Kidney glomerular epithelial cell (primary cell): ENCODE data around the gene USH2A.

Experiments used
- DNase-seq: peaks from one replicate; lab custom pipeline; 2025; lab: John Stamatoyannopoulos, UW

The USH2A gene

DNA sequence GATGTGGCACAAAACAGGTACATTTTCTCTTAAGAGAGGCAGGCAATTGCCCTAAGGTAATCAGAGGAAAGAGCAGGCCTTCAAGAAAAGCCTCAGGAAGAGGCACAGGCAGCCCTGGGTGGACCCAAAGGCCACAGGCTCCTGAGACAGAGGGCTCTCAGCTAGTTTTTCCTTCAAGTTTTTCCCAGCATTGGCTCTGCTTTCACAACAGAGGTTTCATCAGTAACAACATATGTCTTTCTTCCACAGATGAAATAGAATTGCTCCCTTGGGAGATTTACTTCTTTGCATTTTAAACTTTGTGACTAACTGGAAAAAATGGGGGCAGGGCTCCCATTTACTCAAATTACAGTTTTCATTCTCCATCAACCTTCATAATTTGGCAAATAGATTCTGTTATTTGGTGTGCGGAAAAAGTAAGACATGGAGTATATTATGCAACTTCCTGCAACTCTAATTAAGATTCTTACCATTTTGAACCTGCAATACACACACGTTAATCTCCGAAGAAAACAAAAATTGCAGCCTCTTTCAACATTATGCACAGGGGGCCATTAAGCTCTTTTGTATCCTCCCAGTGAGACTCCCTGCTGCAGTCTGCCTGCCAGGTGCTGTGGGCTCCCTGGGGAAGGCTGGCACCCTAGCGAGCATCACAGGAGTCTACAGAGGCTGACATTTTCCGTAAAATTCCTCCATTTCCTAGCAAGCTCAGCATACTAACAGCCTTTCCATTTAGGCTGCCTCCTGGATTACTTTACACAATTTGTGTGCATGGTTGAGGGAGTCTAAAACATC lies 282.3 kb downstream of the USH2A start:
- DNase-seq = no peak

DNA sequence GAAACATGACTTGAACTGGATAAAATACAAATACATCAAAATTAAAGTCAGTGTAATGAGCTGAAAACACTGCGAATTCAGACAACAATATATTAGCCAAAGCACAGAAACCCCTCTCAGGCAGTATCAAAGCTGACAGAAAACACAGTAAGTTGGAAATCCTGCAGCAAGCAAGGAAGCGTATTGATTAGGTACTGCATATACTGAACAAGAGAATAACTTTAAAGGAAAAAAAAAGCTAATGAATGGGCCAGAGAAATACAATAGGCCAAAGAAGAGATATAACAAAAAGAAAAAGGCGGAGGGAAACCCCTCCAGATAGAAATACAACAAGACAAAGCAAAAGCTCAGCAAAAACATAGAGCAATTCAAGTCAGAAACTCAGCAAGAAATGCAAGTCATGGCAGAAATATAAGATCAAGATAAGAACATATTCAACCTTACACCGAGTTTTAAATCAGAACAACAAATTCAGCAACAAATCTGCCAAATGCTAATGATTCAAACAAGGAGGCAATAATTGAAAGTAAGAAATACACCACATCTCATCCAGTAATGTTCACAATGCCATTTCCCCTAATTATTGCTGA lies 299.0 kb downstream of the USH2A start:
- DNase-seq = no peak

- DNase-seq = no peak
Observed at GRCh38 chr1:216123446-216124191, 299.6 kb downstream of the USH2A start.

DNA sequence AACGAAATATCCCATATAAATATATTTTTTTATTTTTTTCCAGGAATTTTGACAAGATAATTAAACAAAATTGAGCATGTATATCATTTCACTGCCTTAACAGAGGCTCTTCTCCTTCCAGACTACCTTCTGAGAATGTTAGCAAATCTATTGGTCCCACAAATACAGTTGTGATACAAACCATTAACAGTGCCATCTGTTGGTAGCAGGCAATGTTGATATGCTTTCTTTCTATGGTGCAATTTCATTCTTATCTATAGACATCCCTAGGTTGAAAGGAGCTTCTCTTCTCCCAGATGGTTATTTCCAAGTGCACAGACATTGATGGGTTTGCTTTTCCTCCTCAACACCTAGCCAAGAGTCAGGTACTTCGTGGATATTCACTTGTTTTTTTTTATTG lies 303.6 kb downstream of the USH2A start:
- peak; percentile 60 for DNase-seq

DNA sequence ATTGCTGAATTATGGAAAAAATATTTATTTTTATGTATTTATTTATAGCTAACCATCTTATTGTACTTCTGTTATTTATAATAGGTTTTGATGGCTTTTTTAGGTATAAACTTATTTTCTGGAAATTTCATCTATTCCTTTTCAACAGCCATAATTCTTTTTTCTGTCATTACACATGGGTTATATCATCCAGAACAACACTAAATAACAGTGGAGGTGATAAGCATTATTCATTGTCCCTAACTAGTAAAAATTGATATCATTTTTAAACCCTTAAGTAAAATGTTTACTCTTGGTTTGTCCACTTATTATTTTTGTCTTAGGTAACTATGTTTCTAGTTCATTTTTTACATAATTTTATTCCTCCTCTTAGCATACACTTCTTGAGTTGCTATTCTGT lies 309.1 kb downstream of the USH2A start:
- DNase-seq = no peak

DNA sequence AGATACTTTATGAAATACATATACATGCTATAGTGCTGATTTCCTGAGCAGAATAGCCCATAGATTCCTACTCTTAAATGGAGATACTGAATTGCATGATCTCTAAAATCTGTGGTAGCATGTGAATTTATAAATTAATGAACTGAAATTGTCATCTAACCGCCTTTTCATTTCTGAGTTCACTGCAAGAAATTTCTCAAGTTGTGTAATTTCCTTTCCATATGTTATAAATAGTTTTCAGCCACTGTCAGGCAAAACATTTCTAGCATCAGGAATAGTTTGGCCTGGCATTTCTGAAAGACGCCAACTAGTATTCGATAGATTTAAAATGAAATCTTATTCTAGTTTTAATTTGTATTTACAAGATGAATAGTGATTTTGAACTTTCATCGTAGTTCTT lies 310.1 kb downstream of the USH2A start:
- DNase-seq = no peak

GRCh38 chr1:216111842-216112241 lies 311.4 kb downstream of the USH2A start:
- no peak for DNase-seq

- DNase-seq = no peak
Observed at GRCh38 chr1:216095400-216095799, 327.8 kb downstream of the USH2A start.

GRCh38 chr1:216090556-216090955 lies 332.7 kb downstream of the USH2A start:
- no peak for DNase-seq

GRCh38 chr1:216086678-216087077 lies 336.6 kb downstream of the USH2A start:
- no peak for DNase-seq

- no peak for DNase-seq
Observed at GRCh38 chr1:216081445-216081844, 341.8 kb downstream of the USH2A start.

DNA sequence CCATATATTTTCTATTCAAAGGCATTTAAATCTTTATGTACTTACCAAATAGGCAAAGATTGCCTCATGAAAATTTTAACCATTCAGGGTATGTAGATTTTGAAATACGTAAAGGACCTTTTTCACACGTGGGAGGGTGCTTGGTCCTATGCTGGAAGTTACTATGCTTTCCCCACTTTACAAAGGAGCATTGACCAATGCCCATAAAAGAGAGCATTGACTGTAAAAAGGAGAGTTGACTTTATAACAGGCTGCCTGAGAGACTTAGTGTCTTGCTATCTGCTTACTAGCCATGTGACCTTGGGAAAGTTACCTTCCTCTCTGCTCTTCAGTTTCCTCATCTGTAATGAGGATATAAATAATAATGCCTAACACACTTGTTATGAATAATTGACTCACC lies 346.5 kb downstream of the USH2A start:
- no peak for DNase-seq

DNA sequence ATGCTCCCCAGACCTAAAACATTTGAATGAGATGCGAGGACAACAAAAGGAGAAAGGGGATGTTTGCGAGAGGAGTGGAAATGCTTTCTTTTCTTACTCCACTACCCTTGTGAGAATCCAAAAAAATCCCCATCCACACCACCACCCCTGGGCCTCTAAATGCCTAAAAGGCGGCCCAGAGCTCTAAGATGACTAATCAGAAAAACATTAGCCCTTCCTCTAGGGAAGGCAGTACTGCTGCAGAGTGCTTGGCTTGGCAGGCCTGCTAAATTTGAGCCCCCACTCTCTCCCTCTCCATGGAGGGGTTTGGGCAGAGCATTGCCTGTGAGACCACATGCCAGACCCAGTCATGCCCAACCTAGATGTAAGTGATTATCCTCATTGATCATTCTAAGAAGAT lies 347.9 kb downstream of the USH2A start:
- no peak for DNase-seq

GRCh38 chr1:216073793-216074595 lies 349.3 kb downstream of the USH2A start:
- DNase-seq = no peak

DNA sequence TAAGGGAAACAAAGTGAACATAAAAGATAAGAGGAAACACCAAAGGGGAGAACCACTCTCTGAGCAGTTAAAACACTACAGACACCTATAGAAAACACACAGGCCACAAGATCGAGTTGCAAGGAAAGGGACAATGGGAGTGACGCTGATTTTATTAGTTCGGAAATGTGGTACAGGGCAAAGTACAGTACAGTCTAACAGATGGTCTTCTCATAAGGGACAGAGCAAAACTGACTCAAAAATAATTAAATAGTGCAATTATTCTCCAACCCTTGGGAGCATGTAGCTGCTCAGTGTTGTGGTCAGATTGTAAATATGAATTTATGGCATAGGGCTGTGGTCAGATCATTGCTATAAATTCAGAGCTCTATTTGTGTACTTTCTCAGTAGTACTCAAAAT lies 352.0 kb downstream of the USH2A start:
- no peak for DNase-seq

DNA sequence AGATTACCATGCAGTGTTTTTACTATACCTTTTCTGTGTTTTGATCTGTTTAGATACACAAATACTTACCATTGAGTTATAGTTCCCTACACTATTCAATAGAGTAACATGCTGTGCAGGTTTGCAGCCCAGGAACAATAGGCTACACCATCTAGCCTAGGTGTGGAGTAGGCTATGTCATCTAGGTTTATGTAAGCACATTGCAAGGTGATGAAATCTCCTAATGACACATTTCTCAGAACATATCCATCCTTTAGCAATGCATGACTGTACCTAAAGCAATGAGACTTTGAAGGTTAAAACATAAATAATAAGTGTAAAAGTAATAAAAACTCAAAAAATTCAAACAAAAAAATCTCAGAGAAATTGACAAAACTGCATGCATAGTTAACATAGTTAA lies 358.6 kb downstream of the USH2A start:
- DNase-seq = peak; percentile 2

- DNase-seq = no peak
Observed at GRCh38 chr1:216057947-216058346, 365.3 kb downstream of the USH2A start.

- no peak for DNase-seq
Observed at GRCh38 chr1:216057063-216057462, 366.2 kb downstream of the USH2A start.

GRCh38 chr1:216055004-216055403 lies 368.2 kb downstream of the USH2A start:
- no peak for DNase-seq

GRCh38 chr1:216054600-216054999 lies 368.6 kb downstream of the USH2A start:
- no peak for DNase-seq

DNA sequence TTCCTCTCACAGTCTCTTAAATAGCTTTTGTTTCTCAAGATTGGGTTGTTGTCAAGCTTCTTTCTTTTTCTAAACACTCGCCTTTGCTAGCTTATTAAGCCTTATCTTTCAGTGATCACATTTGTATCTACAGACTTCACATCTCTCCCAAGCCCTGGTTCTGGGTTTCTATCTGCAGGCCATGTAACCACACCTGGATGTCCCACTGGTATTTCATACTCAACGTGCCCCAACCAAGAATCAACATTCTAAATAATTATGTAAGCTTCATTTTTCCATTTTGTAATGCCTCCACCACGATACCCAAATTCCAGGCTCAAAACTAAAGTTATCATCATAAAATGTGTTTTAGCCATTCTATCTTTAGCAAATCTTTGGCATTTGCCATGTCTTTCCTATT lies 372.2 kb downstream of the USH2A start:
- no peak for DNase-seq

- no peak for DNase-seq
Observed at GRCh38 chr1:216049741-216050430, 373.4 kb downstream of the USH2A start.
